ENCODE data around the gene FREM1.

DNA sequence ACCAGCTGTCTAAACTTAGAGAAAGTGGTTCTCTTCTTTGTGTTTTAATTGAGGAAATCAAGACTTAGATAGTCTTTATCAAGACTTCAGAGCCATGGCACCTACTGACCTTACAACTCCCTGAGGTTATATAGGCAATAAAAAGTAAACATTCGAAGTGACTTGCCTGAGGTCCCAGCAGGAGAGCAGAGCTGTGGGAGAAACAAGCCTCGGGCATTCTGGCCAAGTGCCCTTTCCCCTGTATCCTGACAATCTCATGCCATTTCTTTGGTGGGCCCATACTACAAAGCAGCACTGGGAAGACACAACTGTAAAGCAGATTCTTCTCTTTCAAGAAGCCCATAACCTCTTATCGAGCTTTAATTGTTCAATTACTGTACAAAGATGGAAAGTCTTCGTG lies 23.1 kb downstream of the FREM1 start:
- TF ChIP-seq YY1 (IDR thresholded peaks at IDR 0.05; ENCODE audit: insufficient read depth, insufficient read length): no peak
- TF ChIP-seq SUZ12 (IDR thresholded peaks at IDR 0.05; ENCODE audit: extremely low read depth, insufficient read depth, insufficient read length): no peak

Data from NT2/D1 (cell line).